Measurements from ENCODE around the gene IL19. TPM values are rescaled to one million over a fixed set of nuclear protein-coding genes. Genes with fewer than 3 reads are reported as not detected.

IL19 gene
- polyA plus RNA-seq, 1 experiment: 0.07 TPM

GRCh38 chr1:206792939-206793607, 22.5 kb downstream of the IL19 start:
- CTCF ChIA-PET: interaction anchor here (0.9 to 1.1 kb wide), 2 partner anchors 16 to 67 kb away, joined by 3 to 4 read pairs; no protein-coding TSS in a partner anchor
- H3K27ac ChIP-seq (ENCODE audit: low read depth, low read length): peak overlapping the region; percentile 31
- TF ChIP-seq CTCF (IDR thresholded peaks at IDR 0.05; ENCODE audit: low read depth, low read length): no peak

GRCh38 chr1:206793620-206794019, 23.0 kb downstream of the IL19 start:
- peak overlapping the region; percentile 11 for H3K27ac ChIP-seq (ENCODE audit: low read depth, low read length)
- DNase-seq (ENCODE audit: low read depth, low spot score): no peak
- CTCF ChIA-PET: interaction anchor here (0.7 to 0.9 kb wide), 2 partner anchors 16 to 67 kb away, joined by 3 to 4 read pairs; no protein-coding TSS in a partner anchor
- H3K9me3 ChIP-seq (ENCODE audit: control insufficient read depth, insufficient read depth, low read length): no peaks in the 10 kb centered on the region; the same call in 1 of the 2 replicates
- TF ChIP-seq CTCF (IDR thresholded peaks at IDR 0.05; ENCODE audit: low read depth, low read length): no peak
- H3K4me3 ChIP-seq (ENCODE audit: low read depth, low read length): no peak overlapping the region
- H3K27me3 ChIP-seq (ENCODE audit: control insufficient read depth, insufficient read depth, low read length): no peaks in the 10 kb centered on the region
- POLR2A ChIA-PET: no interaction called here

More at GRCh38 chr1:206792939-206793607, 22.5 kb downstream of the IL19 start:
- POLR2A ChIA-PET: no interaction called here
- Histone ChIP-seq H3K4me3 (ENCODE audit: low read depth, low read length) (no peak overlapping the region), H3K27me3 (ENCODE audit: control insufficient read depth, insufficient read depth, low read length) (no peaks in the 10 kb centered on the region), H3K9me3 (ENCODE audit: control insufficient read depth, insufficient read depth, low read length) (no peaks in the 10 kb centered on the region; the same call in 1 of the 2 replicates)
- DNase-seq (ENCODE audit: low read depth, low spot score): no peak

GRCh38 chr1:206794294-206794908, 23.8 kb downstream of the IL19 start:
- H3K27me3 ChIP-seq (ENCODE audit: control insufficient read depth, insufficient read depth, low read length): no peaks in the 10 kb centered on the region
- no peak overlapping the region for H3K4me3 ChIP-seq (ENCODE audit: low read depth, low read length)
- no peak for DNase-seq (ENCODE audit: low read depth, low spot score)
- no peak overlapping the region for H3K27ac ChIP-seq (ENCODE audit: low read depth, low read length)
- ChIA-PET CTCF (interaction anchor here (0.7 to 1.3 kb wide), 2 partner anchors 15 to 68 kb away, joined by 3 to 6 read pairs; no protein-coding TSS in a partner anchor), POLR2A (no interaction called here)
- H3K9me3 ChIP-seq (ENCODE audit: control insufficient read depth, insufficient read depth, low read length): no peaks in the 10 kb centered on the region; the same call in 1 of the 2 replicates
- TF ChIP-seq CTCF (IDR thresholded peaks at IDR 0.05; ENCODE audit: low read depth, low read length): no peak

GRCh38 chr1:206796116-206796515, 25.5 kb downstream of the IL19 start:
- no peak for TF ChIP-seq CTCF (IDR thresholded peaks at IDR 0.05; ENCODE audit: low read depth, low read length)
- DNase-seq (ENCODE audit: low read depth, low spot score): no peak
- CTCF ChIA-PET: interaction anchor here (0.6 kb wide), 1 partner anchor 21 kb away, joined by 3 read pairs; no protein-coding TSS in a partner anchor
- Histone ChIP-seq H3K9me3 (ENCODE audit: control insufficient read depth, insufficient read depth, low read length) (no peaks in the 10 kb centered on the region; the same call in 1 of the 2 replicates), H3K4me3 (ENCODE audit: low read depth, low read length) (no peak overlapping the region), H3K27me3 (ENCODE audit: control insufficient read depth, insufficient read depth, low read length) (peaks cover 2% of the 10 kb centered on the region), H3K27ac (ENCODE audit: low read depth, low read length) (no peak overlapping the region)
- POLR2A ChIA-PET: no interaction called here

- Histone ChIP-seq H3K27me3 (ENCODE audit: control insufficient read depth, insufficient read depth, low read length) (peaks cover 2% of the 10 kb centered on the region), H3K27ac (ENCODE audit: low read depth, low read length) (no peak overlapping the region), H3K9me3 (ENCODE audit: control insufficient read depth, insufficient read depth, low read length) (no peaks in the 10 kb centered on the region; the same call in 1 of the 2 replicates), H3K4me3 (ENCODE audit: low read depth, low read length) (no peak overlapping the region)
- no peak for DNase-seq (ENCODE audit: low read depth, low spot score)
- ChIA-PET CTCF (no interaction called here), POLR2A (no interaction called here)
- TF ChIP-seq CTCF (IDR thresholded peaks at IDR 0.05; ENCODE audit: low read depth, low read length): no peak
Observed at GRCh38 chr1:206796981-206797402, 26.4 kb downstream of the IL19 start.
